ENCODE results near the gene TRAPPC14. TPM values are rescaled to one million over a fixed set of nuclear protein-coding genes. Genes with fewer than 3 reads are reported as not detected.
"Not testable (repeated sequence)": the region's sequence is repeated elsewhere in the genome, so short reads cannot be mapped to it uniquely, and the experiment has no call there.

The TRAPPC14 gene
- total and polyA plus RNA-seq, 8 donors, result 10.7 to 33.3 (median 20.3) TPM

- H3K27me3 ChIP-seq, result no peaks in the 10 kb centered on the region
- TF ChIP-seq, protein P1, sequence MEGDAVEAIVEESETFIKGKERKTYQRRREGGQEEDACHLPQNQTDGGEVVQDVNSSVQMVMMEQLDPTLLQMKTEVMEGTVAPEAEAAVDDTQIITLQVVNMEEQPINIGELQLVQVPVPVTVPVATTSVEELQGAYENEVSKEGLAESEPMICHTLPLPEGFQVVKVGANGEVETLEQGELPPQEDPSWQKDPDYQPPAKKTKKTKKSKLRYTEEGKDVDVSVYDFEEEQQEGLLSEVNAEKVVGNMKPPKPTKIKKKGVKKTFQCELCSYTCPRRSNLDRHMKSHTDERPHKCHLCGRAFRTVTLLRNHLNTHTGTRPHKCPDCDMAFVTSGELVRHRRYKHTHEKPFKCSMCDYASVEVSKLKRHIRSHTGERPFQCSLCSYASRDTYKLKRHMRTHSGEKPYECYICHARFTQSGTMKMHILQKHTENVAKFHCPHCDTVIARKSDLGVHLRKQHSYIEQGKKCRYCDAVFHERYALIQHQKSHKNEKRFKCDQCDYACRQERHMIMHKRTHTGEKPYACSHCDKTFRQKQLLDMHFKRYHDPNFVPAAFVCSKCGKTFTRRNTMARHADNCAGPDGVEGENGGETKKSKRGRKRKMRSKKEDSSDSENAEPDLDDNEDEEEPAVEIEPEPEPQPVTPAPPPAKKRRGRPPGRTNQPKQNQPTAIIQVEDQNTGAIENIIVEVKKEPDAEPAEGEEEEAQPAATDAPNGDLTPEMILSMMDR (IDR thresholded peaks at IDR 0.05), result no peak
- no peak for TF ChIP-seq POLR2A (IDR thresholded peaks at IDR 0.05)
- no peak for TF ChIP-seq POLR2AphosphoS5 (IDR thresholded peaks at IDR 0.05)
- no peak for TF ChIP-seq EP300 (IDR thresholded peaks at IDR 0.05)
- H3K4me1 ChIP-seq, result peaks cover 7 to 59% (median 26%) of the 10 kb centered on the region in 4 donors
- no peaks in the 10 kb centered on the region for H3K9me3 ChIP-seq
- peak overlapping the region; percentile 77 to 93 (median 80) for H3K4me3 ChIP-seq
- intact Hi-C loops (cut with DNase I; ENCODE audit: low total_unique reads), result no loop called here
- peak overlapping the region; percentile 79 to 96 (median 90) for H3K27ac ChIP-seq
- peaks cover 1 to 22% (median 14%) of the 10 kb centered on the region in 4 donors for H3K36me3 ChIP-seq
- no peak for DNase-seq
- 8 to 16% (median 10%) methylated on average over 14 of the region's 14 CpGs for WGBS, 5 donors
Measured at GRCh38 chr7:100148225-100148558, 10.3 kb downstream of the TRAPPC14 start.

GRCh38 chr7:100147278-100147677, 11.2 kb downstream of the TRAPPC14 start:
- H3K4me1 ChIP-seq, result peaks cover 7 to 50% (median 25%) of the 10 kb centered on the region in 4 donors
- no peak for DNase-seq
- no peak overlapping the region for H3K4me3 ChIP-seq
- H3K36me3 ChIP-seq, result peaks cover 0 to 13% (median 6%) of the 10 kb centered on the region in 4 donors
- WGBS, 5 donors, result 91 to 97% (median 95%) methylated on average over 2 of the region's 2 CpGs
- no peak overlapping the region for H3K27ac ChIP-seq
- no peaks in the 10 kb centered on the region for H3K9me3 ChIP-seq
- TF ChIP-seq, protein P1 (IDR thresholded peaks at IDR 0.05), result no peak
- TF ChIP-seq EP300 (IDR thresholded peaks at IDR 0.05) (no peak), POLR2AphosphoS5 (IDR thresholded peaks at IDR 0.05) (no peak), POLR2A (IDR thresholded peaks at IDR 0.05) (no peak)
- no peaks in the 10 kb centered on the region for H3K27me3 ChIP-seq
- intact Hi-C loops (cut with DNase I; ENCODE audit: low total_unique reads), result no loop called here

- H3K27me3 ChIP-seq; intact Hi-C loops (cut with DNase I; ENCODE audit: low total_unique reads); H3K27ac ChIP-seq; H3K36me3 ChIP-seq; H3K9me3 ChIP-seq; H3K4me3 ChIP-seq: not testable (repeated sequence)
- WGBS, 5 donors, result 71 to 83% (median 79%) methylated on average over 4 of the region's 4 CpGs
- DNase-seq, result peak in 1 of 2 donors; percentile 18
- peaks cover 7 to 49% (median 29%) of the 10 kb centered on the region in 4 donors for H3K4me1 ChIP-seq
Measured at GRCh38 chr7:100146350-100146749, 12.2 kb downstream of the TRAPPC14 start.

GRCh38 chr7:100142461-100142860, 16.1 kb downstream of the TRAPPC14 start:
- no peaks in the 10 kb centered on the region for H3K36me3 ChIP-seq

GRCh38 chr7:100141555-100141949, 17.0 kb downstream of the TRAPPC14 start:
- Histone ChIP-seq H3K4me3 (no peak overlapping the region), H3K9me3 (no peaks in the 10 kb centered on the region), H3K27me3 (no peaks in the 10 kb centered on the region), H3K27ac (peak overlapping the region; percentile 47 to 76 (median 64)), H3K36me3 (no peaks in the 10 kb centered on the region), H3K4me1 (peaks cover 5 to 25% (median 11%) of the 10 kb centered on the region in 4 donors)
- WGBS, 5 donors, result 30 to 42% (median 39%) methylated on average over 3 of the region's 3 CpGs
- intact Hi-C loops (cut with DNase I; ENCODE audit: low total_unique reads), result no loop called here
- TF ChIP-seq POLR2A (IDR thresholded peaks at IDR 0.05) (no peak), POLR2AphosphoS5 (IDR thresholded peaks at IDR 0.05) (peak in 1 of 3 donors; percentile 52)
- peak in 1 of 2 donors; percentile 39 for DNase-seq

More at GRCh38 chr7:100142461-100142860, 16.1 kb downstream of the TRAPPC14 start:
- intact Hi-C loops (cut with DNase I; ENCODE audit: low total_unique reads), result no loop called here
- DNase-seq, result no peak
- WGBS, 5 donors, result 92 to 96% (median 96%) methylated on average over 3 of the region's 3 CpGs
- no peaks in the 10 kb centered on the region for H3K9me3 ChIP-seq
- peaks cover 5 to 26% (median 11%) of the 10 kb centered on the region in 4 donors for H3K4me1 ChIP-seq
- peak overlapping the region in 3 of 5 donors; percentile 43 to 76 (median 71) for H3K27ac ChIP-seq
- TF ChIP-seq POLR2AphosphoS5 (IDR thresholded peaks at IDR 0.05), result no peak
- no peak for TF ChIP-seq EP300 (IDR thresholded peaks at IDR 0.05)
- no peak for TF ChIP-seq POLR2A (IDR thresholded peaks at IDR 0.05)
- TF ChIP-seq, protein P1 (IDR thresholded peaks at IDR 0.05), result no peak
- no peak overlapping the region for H3K4me3 ChIP-seq
- H3K27me3 ChIP-seq, result no peaks in the 10 kb centered on the region

Measured in stomach (tissue), 9 donors.